GM19239 (cell line): ENCODE results near the gene BCAS3.
A peak's percentile ranks its signal among the peaks of the same experiment; 100 is the strongest.

Experiments
- DNase-seq: peaks from one replicate; pipeline ENCODE4 v3.0.0; 2011; ENCODE audit warnings: low spot score; ENCODE audit not compliant: insufficient read length
- FAIRE-seq: peaks from 2 replicates; lab custom pipeline; 2011; peaks lifted over from hg19 to GRCh38; lab: Jason Lieb, UNC

BCAS3 gene

GRCh38 chr17:61205401-61205800 is 527.8 kb downstream of the BCAS3 start:
- no peak for DNase-seq
- FAIRE-seq: no peak

- no peak for FAIRE-seq
- DNase-seq: no peak
Observed at GRCh38 chr17:61205931-61206330, 528.3 kb downstream of the BCAS3 start.

- no peak for FAIRE-seq
- no peak for DNase-seq
Observed at GRCh38 chr17:61206922-61207321, 529.3 kb downstream of the BCAS3 start.

- FAIRE-seq (peak; percentile 18), DNase-seq (no peak)
Observed at GRCh38 chr17:61208301-61209105, 530.9 kb downstream of the BCAS3 start.

- FAIRE-seq: no peak
- DNase-seq: no peak
Observed at GRCh38 chr17:61209106-61209439, 531.4 kb downstream of the BCAS3 start.

GRCh38 chr17:61209525-61209924 is 531.9 kb downstream of the BCAS3 start:
- FAIRE-seq (no peak), DNase-seq (no peak)

GRCh38 chr17:61211236-61211635 is 533.6 kb downstream of the BCAS3 start:
- FAIRE-seq (no peak), DNase-seq (no peak)

GRCh38 chr17:61212655-61213054 is 535.0 kb downstream of the BCAS3 start:
- FAIRE-seq: no peak
- no peak for DNase-seq

GRCh38 chr17:61214753-61215152 is 537.1 kb downstream of the BCAS3 start:
- DNase-seq (no peak), FAIRE-seq (no peak)

GRCh38 chr17:61216066-61216465 is 538.4 kb downstream of the BCAS3 start:
- FAIRE-seq: no peak

GRCh38 chr17:61217878-61218437 is 540.3 kb downstream of the BCAS3 start:
- no peak for FAIRE-seq
- no peak for DNase-seq

More at GRCh38 chr17:61216066-61216465, 538.4 kb downstream of the BCAS3 start:
- no peak for DNase-seq

- FAIRE-seq: no peak
- no peak for DNase-seq
Observed at GRCh38 chr17:61218438-61218837, 540.8 kb downstream of the BCAS3 start.

GRCh38 chr17:61219460-61219859 is 541.8 kb downstream of the BCAS3 start:
- FAIRE-seq (no peak), DNase-seq (no peak)

- no peak for FAIRE-seq
- no peak for DNase-seq
Observed at GRCh38 chr17:61221181-61221580, 543.5 kb downstream of the BCAS3 start.

- FAIRE-seq: peak; percentile 45
Observed at GRCh38 chr17:61221597-61222471, 544.2 kb downstream of the BCAS3 start.

GRCh38 chr17:61223725-61224124 is 546.1 kb downstream of the BCAS3 start:
- DNase-seq: no peak
- no peak for FAIRE-seq

More at GRCh38 chr17:61221597-61222471, 544.2 kb downstream of the BCAS3 start:
- no peak for DNase-seq

- FAIRE-seq (no peak), DNase-seq (no peak)
Observed at GRCh38 chr17:61225178-61225882, 547.7 kb downstream of the BCAS3 start.

GRCh38 chr17:61227866-61228265 is 550.2 kb downstream of the BCAS3 start:
- DNase-seq: no peak
- no peak for FAIRE-seq

- FAIRE-seq (no peak), DNase-seq (no peak)
Observed at GRCh38 chr17:61230461-61230860, 552.8 kb downstream of the BCAS3 start.
